NB4 (cell line): ENCODE measurements around the gene ANXA6.

ENCODE experiments used
- CTCF ChIP-seq: IDR thresholded peaks from one replicate; pipeline ENCODE4 v1.5.1; 2012; ENCODE audit warnings: low read depth, low read length
- MYC ChIP-seq: IDR thresholded peaks from 2 replicates; pipeline ENCODE4 v1.6.1; 2011; ENCODE audit warnings: low read depth, low read length
- POLR2A ChIP-seq: IDR thresholded peaks from 2 replicates; pipeline ENCODE4 v1.6.1; 2011; ENCODE audit warnings: mild to moderate bottlenecking; ENCODE audit not compliant: insufficient read length; ENCODE audit errors: extremely low read depth

- no peak for TF ChIP-seq POLR2A
- no peak for TF ChIP-seq CTCF
- no peak for TF ChIP-seq MYC
Observed at GRCh38 chr5:151106043-151106442, 51.5 kb downstream of the ANXA6 start.
